Activated CD4-positive, alpha-beta T cell treated with anti-CD3 and anti-CD28 coated beads, Interleukin-2, amount 50 U/mL, for 4 hours (primary cell): Measurements from ENCODE around the gene NPFF.
A peak's percentile ranks its signal among the peaks of the same experiment; 100 is the strongest.
"Not testable (repeated sequence)": the region's sequence is repeated elsewhere in the genome, so short reads cannot be mapped to it uniquely, and the experiment has no call there.

Experiments
- DNase-seq, 2 experiments: peaks; one replicate each; pipeline ENCODE4 v3.0.0-alpha.2; 2020

NPFF gene

GRCh38 chr12:53493610-53494391 is 13.5 kb downstream of the NPFF start:
- no peak for DNase-seq

GRCh38 chr12:53492830-53493609 is 14.3 kb downstream of the NPFF start:
- DNase-seq: peak; percentile 73 to 77

GRCh38 chr12:53492188-53492587 is 15.1 kb downstream of the NPFF start:
- no peak for DNase-seq

- DNase-seq: no peak
These were observed 17.9 kb downstream of the NPFF start for GRCh38 chr12:53489242-53489864.

GRCh38 chr12:53486736-53487487 is 20.4 kb downstream of the NPFF start:
- DNase-seq: no peak

- no peak for DNase-seq
These were observed 21.1 kb downstream of the NPFF start for GRCh38 chr12:53485955-53486735.

- DNase-seq: no peak
These were observed 22.4 kb downstream of the NPFF start for GRCh38 chr12:53484686-53485575.

GRCh38 chr12:53483979-53484377 is 23.3 kb downstream of the NPFF start:
- DNase-seq: no peak

GRCh38 chr12:53483225-53483978 is 23.9 kb downstream of the NPFF start:
- no peak for DNase-seq

- DNase-seq: no peak
These were observed 24.6 kb downstream of the NPFF start for GRCh38 chr12:53482626-53483168.

- no peak for DNase-seq
These were observed 25.2 kb downstream of the NPFF start for GRCh38 chr12:53481939-53482586.

- DNase-seq: not testable (repeated sequence)
These were observed 25.8 kb downstream of the NPFF start for GRCh38 chr12:53481458-53481857.

GRCh38 chr12:53480491-53481442 is 26.5 kb downstream of the NPFF start:
- no peak for DNase-seq

- DNase-seq: no peak
These were observed 28.0 kb downstream of the NPFF start for GRCh38 chr12:53479331-53479730.

GRCh38 chr12:53478865-53479264 is 28.4 kb downstream of the NPFF start:
- DNase-seq: no peak

GRCh38 chr12:53476769-53477209 is 30.5 kb downstream of the NPFF start:
- no peak for DNase-seq

- no peak for DNase-seq
These were observed 32.5 kb downstream of the NPFF start for GRCh38 chr12:53474819-53475218.

GRCh38 chr12:53474077-53474476 is 33.2 kb downstream of the NPFF start:
- no peak for DNase-seq
